Measurements from ENCODE around the gene ODC1.

The ODC1 gene

GRCh38 chr2:10404324-10405143, 43.6 kb downstream of the ODC1 start:
- no peak overlapping the region for H3K4me3 ChIP-seq (ENCODE audit: low read depth, low read length)
- no peak for TF ChIP-seq CTCF (IDR thresholded peaks at IDR 0.05; ENCODE audit: low read depth, low read length, missing control alignments)
- no peak for DNase-seq (ENCODE audit: low read depth)
- in situ Hi-C loops (cut with HindIII; ENCODE audit: low sequenced_read_pairs), result no loop called here

GRCh38 chr2:10402653-10403215, 45.4 kb downstream of the ODC1 start:
- in situ Hi-C loops (cut with HindIII; ENCODE audit: low sequenced_read_pairs), result no loop called here
- H3K4me3 ChIP-seq (ENCODE audit: low read depth, low read length), result no peak overlapping the region
- TF ChIP-seq CTCF (IDR thresholded peaks at IDR 0.05; ENCODE audit: low read depth, low read length, missing control alignments), result no peak
- DNase-seq (ENCODE audit: low read depth), result no peak

GRCh38 chr2:10402062-10402585, 46.0 kb downstream of the ODC1 start:
- TF ChIP-seq CTCF (IDR thresholded peaks at IDR 0.05; ENCODE audit: low read depth, low read length, missing control alignments), result no peak
- in situ Hi-C loops (cut with HindIII; ENCODE audit: low sequenced_read_pairs), result no loop called here
- no peak overlapping the region for H3K4me3 ChIP-seq (ENCODE audit: low read depth, low read length)
- DNase-seq (ENCODE audit: low read depth), result no peak

GRCh38 chr2:10400978-10401951, 46.9 kb downstream of the ODC1 start:
- no peak for TF ChIP-seq CTCF (IDR thresholded peaks at IDR 0.05; ENCODE audit: low read depth, low read length, missing control alignments)
- no peak overlapping the region for H3K4me3 ChIP-seq (ENCODE audit: low read depth, low read length)
- DNase-seq (ENCODE audit: low read depth), result no peak
- in situ Hi-C loops (cut with HindIII; ENCODE audit: low sequenced_read_pairs), result no loop called here

GRCh38 chr2:10400568-10400977, 47.6 kb downstream of the ODC1 start:
- no peak for DNase-seq (ENCODE audit: low read depth)
- in situ Hi-C loops (cut with HindIII; ENCODE audit: low sequenced_read_pairs), result no loop called here
- no peak for TF ChIP-seq CTCF (IDR thresholded peaks at IDR 0.05; ENCODE audit: low read depth, low read length, missing control alignments)
- H3K4me3 ChIP-seq (ENCODE audit: low read depth, low read length), result no peak overlapping the region

GRCh38 chr2:10400002-10400401, 48.1 kb downstream of the ODC1 start:
- no peak overlapping the region for H3K4me3 ChIP-seq (ENCODE audit: low read depth, low read length)
- no peak for TF ChIP-seq CTCF (IDR thresholded peaks at IDR 0.05; ENCODE audit: low read depth, low read length, missing control alignments)
- in situ Hi-C loops (cut with HindIII; ENCODE audit: low sequenced_read_pairs), result no loop called here
- no peak for DNase-seq (ENCODE audit: low read depth)
